ENCODE results near the gene PTPRG. TPM values are rescaled to one million over a fixed set of nuclear protein-coding genes. Genes with fewer than 3 reads are reported as not detected.

PTPRG gene
- total RNA-seq, 6 experiments from 2014 or later = 11.7 to 27.8 (median 14.7) TPM

DNA sequence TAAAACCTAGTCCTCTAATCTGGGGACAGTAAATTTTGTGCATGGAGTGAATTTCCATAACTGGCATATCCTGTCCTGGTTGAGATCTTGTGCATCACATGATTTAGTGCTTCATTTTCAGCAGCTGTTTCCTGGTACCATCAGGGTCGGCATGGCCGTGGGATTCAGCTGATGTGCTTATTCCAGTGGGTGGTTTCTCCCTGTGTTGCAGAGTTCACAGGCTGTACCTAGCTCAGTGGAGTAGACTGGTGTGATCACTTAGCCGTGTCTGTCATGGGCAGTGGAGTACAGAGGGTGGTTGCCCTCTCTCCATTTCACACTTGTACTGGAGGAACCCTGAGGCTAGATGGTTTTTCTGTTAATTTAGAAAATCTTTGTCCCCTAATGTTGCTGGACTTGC is 228.5 kb downstream of the PTPRG start:
- H3K36me3 ChIP-seq = no peaks in the 10 kb centered on the region
- ATAC-seq (no peak), DNase-seq (no peak)
- H3K4me1 ChIP-seq = no peaks in the 10 kb centered on the region
- WGBS (ENCODE audit: insufficient coverage, low coverage, low lambda C conversion rate, missing lambda C conversion rate) = no CpG with 5 or more reads among the region's 3 CpGs
- no peak overlapping the region for H3K27ac ChIP-seq
- H3K4me3 ChIP-seq = no peak overlapping the region
- TF ChIP-seq, protein P1, sequence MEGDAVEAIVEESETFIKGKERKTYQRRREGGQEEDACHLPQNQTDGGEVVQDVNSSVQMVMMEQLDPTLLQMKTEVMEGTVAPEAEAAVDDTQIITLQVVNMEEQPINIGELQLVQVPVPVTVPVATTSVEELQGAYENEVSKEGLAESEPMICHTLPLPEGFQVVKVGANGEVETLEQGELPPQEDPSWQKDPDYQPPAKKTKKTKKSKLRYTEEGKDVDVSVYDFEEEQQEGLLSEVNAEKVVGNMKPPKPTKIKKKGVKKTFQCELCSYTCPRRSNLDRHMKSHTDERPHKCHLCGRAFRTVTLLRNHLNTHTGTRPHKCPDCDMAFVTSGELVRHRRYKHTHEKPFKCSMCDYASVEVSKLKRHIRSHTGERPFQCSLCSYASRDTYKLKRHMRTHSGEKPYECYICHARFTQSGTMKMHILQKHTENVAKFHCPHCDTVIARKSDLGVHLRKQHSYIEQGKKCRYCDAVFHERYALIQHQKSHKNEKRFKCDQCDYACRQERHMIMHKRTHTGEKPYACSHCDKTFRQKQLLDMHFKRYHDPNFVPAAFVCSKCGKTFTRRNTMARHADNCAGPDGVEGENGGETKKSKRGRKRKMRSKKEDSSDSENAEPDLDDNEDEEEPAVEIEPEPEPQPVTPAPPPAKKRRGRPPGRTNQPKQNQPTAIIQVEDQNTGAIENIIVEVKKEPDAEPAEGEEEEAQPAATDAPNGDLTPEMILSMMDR (IDR thresholded peaks at IDR 0.05) = no peak
- TF ChIP-seq POLR2A (IDR thresholded peaks at IDR 0.05) = no peak
- intact Hi-C loops (cut with DNase I) = no loop called here
- no peaks in the 10 kb centered on the region for H3K9me3 ChIP-seq
- no peaks in the 10 kb centered on the region for H3K27me3 ChIP-seq

- H3K27ac ChIP-seq = no peak overlapping the region
- TF ChIP-seq, protein P1 (IDR thresholded peaks at IDR 0.05) = no peak
- TF ChIP-seq POLR2A (IDR thresholded peaks at IDR 0.05) = no peak
- H3K36me3 ChIP-seq = no peaks in the 10 kb centered on the region
- DNase-seq (no peak), ATAC-seq (no peak)
- no peaks in the 10 kb centered on the region for H3K27me3 ChIP-seq
- H3K4me3 ChIP-seq = no peak overlapping the region
- intact Hi-C loops (cut with DNase I) = no loop called here
- no peaks in the 10 kb centered on the region for H3K9me3 ChIP-seq
- H3K4me1 ChIP-seq = no peaks in the 10 kb centered on the region
Observed at GRCh38 chr3:61790411-61790810, 229.0 kb downstream of the PTPRG start.

- intact Hi-C loops (cut with DNase I) = no loop called here
- Histone ChIP-seq H3K36me3 (no peaks in the 10 kb centered on the region), H3K4me1 (no peaks in the 10 kb centered on the region), H3K9me3 (no peaks in the 10 kb centered on the region), H3K27ac (no peak overlapping the region), H3K4me3 (no peak overlapping the region), H3K27me3 (no peaks in the 10 kb centered on the region)
- ATAC-seq (no peak), DNase-seq (no peak)
- WGBS (ENCODE audit: insufficient coverage, low coverage, low lambda C conversion rate, missing lambda C conversion rate) = 80% methylated on average over 1 of the region's 2 CpGs
- no peak for TF ChIP-seq POLR2A (IDR thresholded peaks at IDR 0.05)
- TF ChIP-seq, protein P1 (IDR thresholded peaks at IDR 0.05) = no peak
Observed at GRCh38 chr3:61793056-61793455, 231.7 kb downstream of the PTPRG start.

GRCh38 chr3:61793521-61793920 is 232.2 kb downstream of the PTPRG start:
- TF ChIP-seq POLR2A (IDR thresholded peaks at IDR 0.05) = no peak
- TF ChIP-seq, protein P1 (IDR thresholded peaks at IDR 0.05) = no peak
- H3K27me3 ChIP-seq = no peaks in the 10 kb centered on the region
- H3K36me3 ChIP-seq = no peaks in the 10 kb centered on the region
- ATAC-seq (no peak), DNase-seq (no peak)
- H3K9me3 ChIP-seq = no peaks in the 10 kb centered on the region
- H3K27ac ChIP-seq = no peak overlapping the region
- no peaks in the 10 kb centered on the region for H3K4me1 ChIP-seq
- intact Hi-C loops (cut with DNase I) = no loop called here
- H3K4me3 ChIP-seq = no peak overlapping the region

DNA sequence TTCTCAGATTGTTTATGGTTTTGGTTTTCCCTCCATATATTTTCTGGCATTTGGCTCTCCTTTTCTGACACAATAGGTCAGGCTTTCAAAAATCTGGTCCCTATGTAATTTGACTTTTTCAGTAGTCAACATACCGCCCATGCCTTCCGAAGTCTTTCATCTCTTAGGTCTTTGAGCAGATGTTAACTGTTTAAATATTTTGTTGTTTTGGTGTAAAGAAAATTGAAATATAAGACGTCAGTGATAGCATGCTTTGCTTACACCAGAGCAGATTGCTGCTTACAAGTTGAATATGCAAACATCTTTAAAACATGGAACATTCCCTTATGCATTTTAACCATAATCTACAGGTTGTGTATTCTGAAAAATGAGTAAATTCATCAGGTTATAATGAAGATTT is 233.0 kb downstream of the PTPRG start:
- WGBS (ENCODE audit: insufficient coverage, low coverage, low lambda C conversion rate, missing lambda C conversion rate) = 87% methylated on average over 3 of the region's 3 CpGs
- Histone ChIP-seq H3K9me3 (no peaks in the 10 kb centered on the region), H3K27ac (no peak overlapping the region), H3K27me3 (no peaks in the 10 kb centered on the region), H3K36me3 (no peaks in the 10 kb centered on the region), H3K4me3 (no peak overlapping the region), H3K4me1 (no peaks in the 10 kb centered on the region)
- ATAC-seq = no peak
- intact Hi-C loops (cut with DNase I) = no loop called here
- DNase-seq = no peak
- no peak for TF ChIP-seq POLR2A (IDR thresholded peaks at IDR 0.05)
- TF ChIP-seq, protein P1 (IDR thresholded peaks at IDR 0.05) = no peak

Measured in right lobe of liver (tissue), 6 donors.